ENCODE data around the gene ALLC.

The ALLC gene

GRCh38 chr2:3677436-3677835 is 19.4 kb downstream of the ALLC start:
- no peak for DNase-seq (ENCODE audit: low read depth in 3 of 3)

GRCh38 chr2:3678212-3678611 is 20.2 kb downstream of the ALLC start:
- no peak for DNase-seq (ENCODE audit: low read depth in 3 of 3)

- no peak for DNase-seq (ENCODE audit: low read depth in 3 of 3)
Observed at GRCh38 chr2:3679180-3679579, 21.2 kb downstream of the ALLC start.

GRCh38 chr2:3679616-3680393 is 21.8 kb downstream of the ALLC start:
- DNase-seq (ENCODE audit: low read depth in 3 of 3) = no peak

GRCh38 chr2:3680548-3681345 is 22.7 kb downstream of the ALLC start:
- DNase-seq (ENCODE audit: low read depth in 3 of 3) = no peak

- DNase-seq (ENCODE audit: low read depth in 3 of 3) = no peak
Observed at GRCh38 chr2:3681625-3682024, 23.6 kb downstream of the ALLC start.

- DNase-seq (ENCODE audit: low read depth in 3 of 3) = no peak
Observed at GRCh38 chr2:3682811-3683210, 24.8 kb downstream of the ALLC start.

- no peak for DNase-seq (ENCODE audit: low read depth in 3 of 3)
Observed at GRCh38 chr2:3683748-3684454, 25.9 kb downstream of the ALLC start.

- no peak for DNase-seq (ENCODE audit: low read depth in 3 of 3)
Observed at GRCh38 chr2:3689998-3690748, 32.2 kb downstream of the ALLC start.

GRCh38 chr2:3692375-3692774 is 34.4 kb downstream of the ALLC start:
- DNase-seq (ENCODE audit: low read depth in 3 of 3) = no peak

- DNase-seq (ENCODE audit: low read depth in 3 of 3) = no peak
Observed at GRCh38 chr2:3696545-3696944, 38.5 kb downstream of the ALLC start.

- DNase-seq (ENCODE audit: low read depth in 3 of 3) = no peak
Observed at GRCh38 chr2:3701071-3701470, 43.1 kb downstream of the ALLC start.

GRCh38 chr2:3703236-3703756 is 45.3 kb downstream of the ALLC start, which contains the start of gene DCDC2C:
TSS of gene DCDC2C (plus strand) at chr2:3703575. CDS start at chr2:3703752, 177 bp downstream.
- DNase-seq (ENCODE audit: low read depth in 3 of 3) = no peak

GRCh38 chr2:3703757-3704355 is 45.9 kb downstream of the ALLC start:
- DNase-seq (ENCODE audit: low read depth in 3 of 3) = no peak

GRCh38 chr2:3704692-3705091 is 46.7 kb downstream of the ALLC start:
- no peak for DNase-seq (ENCODE audit: low read depth in 3 of 3)

GRCh38 chr2:3705782-3706181 is 47.8 kb downstream of the ALLC start:
- DNase-seq (ENCODE audit: low read depth in 3 of 3) = no peak

GRCh38 chr2:3706892-3707291 is 48.9 kb downstream of the ALLC start:
- no peak for DNase-seq (ENCODE audit: low read depth in 3 of 3)

GRCh38 chr2:3708576-3708975 is 50.6 kb downstream of the ALLC start:
- no peak for DNase-seq (ENCODE audit: low read depth in 3 of 3)

GRCh38 chr2:3709225-3709624 is 51.2 kb downstream of the ALLC start:
- no peak for DNase-seq (ENCODE audit: low read depth in 3 of 3)

GRCh38 chr2:3712424-3712823 is 54.4 kb downstream of the ALLC start:
- no peak for DNase-seq (ENCODE audit: low read depth in 3 of 3)

Data from stimulated activated CD4-positive, alpha-beta T cell treated with anti-CD3 and anti-CD28 coated beads, TNF-alpha, amount 100 ng/mL, for 48 hours (primary cell).